Measurements from ENCODE around the gene CEBPZOS. TPM values are rescaled to one million over a fixed set of nuclear protein-coding genes. Genes with fewer than 3 reads are reported as not detected.

Gene CEBPZOS
- total and polyA plus RNA-seq, 7 experiments from 2014 or later, result 26.9 to 58.8 (median 40.7) TPM

DNA sequence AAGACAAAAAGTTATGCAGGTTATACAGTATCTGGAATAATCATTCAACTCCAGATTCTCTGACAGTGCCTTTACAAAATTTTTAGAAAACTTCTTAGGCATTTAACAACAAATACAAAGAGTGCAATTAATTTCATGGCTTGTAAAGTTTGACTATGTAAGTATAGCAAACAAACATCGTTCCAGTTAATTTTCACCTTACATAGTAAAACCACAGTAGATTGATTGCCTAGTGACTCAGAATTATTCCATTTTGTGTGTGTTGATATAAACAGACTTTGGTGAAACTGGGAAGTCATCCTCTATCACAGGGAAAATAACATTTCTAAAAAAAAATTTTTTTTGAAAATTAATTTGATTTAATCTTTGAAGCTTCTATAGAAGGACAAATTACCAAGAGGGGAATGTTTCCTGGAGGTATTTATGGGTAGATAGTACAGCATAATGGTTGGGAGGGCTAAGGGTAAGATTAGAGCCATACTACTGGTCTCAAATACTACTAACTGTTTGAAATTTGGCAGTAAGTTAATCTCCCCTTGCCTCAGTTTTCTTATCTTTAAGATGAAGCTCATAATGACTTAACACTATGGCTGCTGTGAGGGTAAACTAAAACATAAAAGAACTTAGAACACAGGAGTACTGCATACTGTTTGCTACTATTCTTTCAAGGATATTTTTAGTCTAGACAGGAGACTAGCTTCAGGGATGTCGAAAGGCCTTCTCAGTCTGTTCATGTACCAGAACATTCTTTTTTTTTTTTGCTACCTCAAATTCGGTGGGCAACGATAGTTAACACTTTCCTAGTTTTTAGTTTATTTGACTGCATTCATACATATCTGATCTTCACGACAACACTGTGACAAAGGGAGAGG is 54.8 kb downstream of the CEBPZOS start:
- Mint-ChIP-seq H3K27me3 (no peaks in the 10 kb centered on the region), H3K27ac (peak overlapping the region in 4 of 9 donors; percentile 1 to 46 (median 15)), H3K4me1 (peaks cover 0 to 3% (median 0%) of the 10 kb centered on the region in 7 donors), H3K9me3 (no peaks in the 10 kb centered on the region), H3K4me3 (no peak overlapping the region), H3K36me3 (peaks cover 10 to 62% (median 11%) of the 10 kb centered on the region in 5 donors)
- POLR2A ChIA-PET, result interaction anchor here (0.6 to 1.2 kb wide), 4 partner anchors 14 to 284 kb away, joined by 3 to 8 read pairs (median 4); partner anchors contain the start of genes CEBPZ and NDUFAF7
- ATAC-seq, result no peak
- CTCF ChIA-PET, result no interaction called here
- H3K9me3 ChIP-seq (ENCODE audit: control insufficient read depth in 2 of 3, low read length in 3 of 3), result no peaks in the 10 kb centered on the region
- peaks cover 7 to 59% (median 13%) of the 10 kb centered on the region in 3 experiments for H3K36me3 ChIP-seq (ENCODE audit: control insufficient read depth in 2 of 3, insufficient read depth in 3 of 3, low read length in 3 of 3)
- H3K4me3 ChIP-seq (ENCODE audit: low read length), result no peak overlapping the region
- H3K27ac ChIP-seq (ENCODE audit: low read depth, low read length), result no peak overlapping the region
- H3K4me1 ChIP-seq (ENCODE audit: control insufficient read depth in 2 of 2, insufficient read depth in 2 of 2, low read length in 2 of 2), result no peaks in the 10 kb centered on the region
- DNase-seq, result no peak
- no peaks in the 10 kb centered on the region for H3K27me3 ChIP-seq (ENCODE audit: control insufficient read depth in 2 of 2, insufficient read depth in 2 of 2, low read length in 2 of 2)
- intact Hi-C loops (cut with micrococcal nuclease), result no loop called here

Other genes starting within 250 kb of the CEBPZOS start
- gene STRN, start 230.0 kb upstream of the CEBPZOS start, total RNA-seq, result 10 to 100 TPM; 23.0 to 35.0 (median 30.9) TPM
- 10 to 100 TPM; 12.4 to 12.9 TPM for gene STRN, start 230.0 kb upstream of the CEBPZOS start, polyA plus RNA-seq
- 10 to 100 TPM; 25.2 to 50.5 (median 39.3) TPM for gene HEATR5B, start 112.1 kb upstream of the CEBPZOS start, total RNA-seq
- gene HEATR5B, start 112.1 kb upstream of the CEBPZOS start, polyA plus RNA-seq, result 10 to 100 TPM; 13.1 to 23.1 TPM
- gene GPATCH11, start 112.0 kb upstream of the CEBPZOS start, total RNA-seq, result 10 to 100 TPM in 3 of 5 experiments, 1 to 10 TPM in 2; 6.0 to 19.0 (median 11.1) TPM
- gene GPATCH11, start 112.0 kb upstream of the CEBPZOS start, polyA plus RNA-seq, result 1 to 10 TPM; 8.4 to 8.8 TPM
- 10 to 100 TPM; 21.2 to 91.9 (median 24.2) TPM for gene EIF2AK2, start 39.5 kb upstream of the CEBPZOS start, total RNA-seq
- gene EIF2AK2, start 39.5 kb upstream of the CEBPZOS start, polyA plus RNA-seq, result 10 to 100 TPM; 20.4 to 23.5 TPM
- gene SULT6B1, start 7.8 kb upstream of the CEBPZOS start, total RNA-seq, result not detected
- gene SULT6B1, start 7.8 kb upstream of the CEBPZOS start, polyA plus RNA-seq, result not detected
- 10 to 100 TPM; 40.4 to 67.6 (median 56.4) TPM for gene CEBPZ, start 35.1 kb downstream of the CEBPZOS start, total RNA-seq
- 10 to 100 TPM; 27.1 to 32.5 TPM for gene CEBPZ, start 35.1 kb downstream of the CEBPZOS start, polyA plus RNA-seq
- gene NDUFAF7, start 35.2 kb downstream of the CEBPZOS start, total RNA-seq, result 10 to 100 TPM; 21.6 to 38.2 (median 28.5) TPM
- 10 to 100 TPM in 1 of 2 donors, 1 to 10 TPM in 1; 9.5 to 11.7 TPM for gene NDUFAF7, start 35.2 kb downstream of the CEBPZOS start, polyA plus RNA-seq
- 10 to 100 TPM; 12.8 to 47.3 (median 46.4) TPM for gene PRKD3, start 128.3 kb downstream of the CEBPZOS start, total RNA-seq
- gene PRKD3, start 128.3 kb downstream of the CEBPZOS start, polyA plus RNA-seq, result 10 to 100 TPM; 31.5 to 37.4 TPM
- 10 to 100 TPM in 1 of 5 experiments, 1 to 10 TPM in 1, under 1 TPM in 3; 0.36 to 15.1 (median 0.86) TPM for gene QPCT, start 148.1 kb downstream of the CEBPZOS start, total RNA-seq
- under 1 TPM; 0.39 to 0.56 TPM for gene QPCT, start 148.1 kb downstream of the CEBPZOS start, polyA plus RNA-seq